ENCODE data around the gene COL6A3.

Gene COL6A3

GRCh38 chr2:237324405-237324831, 89.5 kb downstream of the COL6A3 start:
- H3K4me3 ChIP-seq (ENCODE audit: low read depth in 1 of 2, low read length in 1 of 2), result no peak overlapping the region
- peaks cover 0 to 11% of the 10 kb centered on the region in 2 experiments for H3K4me1 ChIP-seq (ENCODE audit: control insufficient read depth in 1 of 2, insufficient read depth in 1 of 2, low read depth in 1 of 2, low read length in 1 of 2)
- H3K27me3 ChIP-seq, result no peaks in the 10 kb centered on the region
- no peaks in the 10 kb centered on the region for H3K9me3 ChIP-seq
- TF ChIP-seq, protein P1, sequence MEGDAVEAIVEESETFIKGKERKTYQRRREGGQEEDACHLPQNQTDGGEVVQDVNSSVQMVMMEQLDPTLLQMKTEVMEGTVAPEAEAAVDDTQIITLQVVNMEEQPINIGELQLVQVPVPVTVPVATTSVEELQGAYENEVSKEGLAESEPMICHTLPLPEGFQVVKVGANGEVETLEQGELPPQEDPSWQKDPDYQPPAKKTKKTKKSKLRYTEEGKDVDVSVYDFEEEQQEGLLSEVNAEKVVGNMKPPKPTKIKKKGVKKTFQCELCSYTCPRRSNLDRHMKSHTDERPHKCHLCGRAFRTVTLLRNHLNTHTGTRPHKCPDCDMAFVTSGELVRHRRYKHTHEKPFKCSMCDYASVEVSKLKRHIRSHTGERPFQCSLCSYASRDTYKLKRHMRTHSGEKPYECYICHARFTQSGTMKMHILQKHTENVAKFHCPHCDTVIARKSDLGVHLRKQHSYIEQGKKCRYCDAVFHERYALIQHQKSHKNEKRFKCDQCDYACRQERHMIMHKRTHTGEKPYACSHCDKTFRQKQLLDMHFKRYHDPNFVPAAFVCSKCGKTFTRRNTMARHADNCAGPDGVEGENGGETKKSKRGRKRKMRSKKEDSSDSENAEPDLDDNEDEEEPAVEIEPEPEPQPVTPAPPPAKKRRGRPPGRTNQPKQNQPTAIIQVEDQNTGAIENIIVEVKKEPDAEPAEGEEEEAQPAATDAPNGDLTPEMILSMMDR (IDR thresholded peaks at IDR 0.05), result no peak
- no peaks in the 10 kb centered on the region for H3K36me3 ChIP-seq
- H3K27ac ChIP-seq, result no peak overlapping the region

DNA sequence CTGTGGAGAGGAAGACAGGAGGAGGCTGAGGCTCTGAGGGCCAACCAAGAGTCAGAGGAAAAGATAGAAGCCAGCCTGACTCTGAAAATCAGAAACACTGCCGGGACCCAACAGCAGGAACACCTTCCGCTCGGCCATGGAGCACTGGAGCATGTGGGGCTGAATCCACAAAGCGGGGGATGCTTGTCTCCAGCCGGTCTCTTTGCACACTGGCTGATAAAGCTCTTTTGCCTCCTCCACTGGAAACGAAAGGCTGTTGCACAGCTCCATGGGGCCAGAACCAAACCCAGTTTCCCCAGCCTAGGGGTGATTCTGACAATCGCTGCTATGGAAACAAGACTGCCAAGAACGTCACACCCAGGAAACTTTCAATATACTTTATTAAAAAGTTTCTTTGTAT, 90.3 kb downstream of the COL6A3 start:
- TF ChIP-seq, protein P1 (IDR thresholded peaks at IDR 0.05), result no peak
- Histone ChIP-seq H3K4me1 (ENCODE audit: control insufficient read depth in 1 of 2, insufficient read depth in 1 of 2, low read depth in 1 of 2, low read length in 1 of 2) (peaks cover 0 to 8% of the 10 kb centered on the region in 2 experiments), H3K27me3 (no peaks in the 10 kb centered on the region), H3K36me3 (no peaks in the 10 kb centered on the region), H3K27ac (no peak overlapping the region), H3K9me3 (no peaks in the 10 kb centered on the region), H3K4me3 (ENCODE audit: low read depth in 1 of 2, low read length in 1 of 2) (no peak overlapping the region)

DNA sequence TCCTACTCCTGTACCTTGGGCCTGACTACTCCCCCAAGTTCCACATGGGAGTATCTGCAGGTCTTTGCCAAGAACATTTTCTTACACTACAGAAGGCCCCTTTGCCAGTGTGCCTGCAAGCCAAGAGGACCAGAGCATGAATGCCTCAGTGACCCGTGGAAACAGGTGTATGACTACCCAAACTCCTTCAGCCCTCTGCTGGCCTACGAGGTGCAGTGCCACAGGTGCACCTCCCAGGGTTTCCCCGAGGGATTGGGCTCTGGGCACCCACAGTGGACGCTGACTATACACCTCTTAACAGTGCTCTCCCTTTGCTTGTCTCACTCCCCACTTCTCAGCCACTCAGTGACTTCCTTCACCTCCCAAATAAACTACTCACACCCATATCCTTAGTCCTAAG, 91.4 kb downstream of the COL6A3 start:
- H3K4me1 ChIP-seq (ENCODE audit: control insufficient read depth in 1 of 2, insufficient read depth in 1 of 2, low read depth in 1 of 2, low read length in 1 of 2), result no peaks in the 10 kb centered on the region
- H3K9me3 ChIP-seq, result no peaks in the 10 kb centered on the region
- no peaks in the 10 kb centered on the region for H3K36me3 ChIP-seq
- H3K4me3 ChIP-seq (ENCODE audit: low read depth in 1 of 2, low read length in 1 of 2), result no peak overlapping the region
- no peak overlapping the region for H3K27ac ChIP-seq
- no peaks in the 10 kb centered on the region for H3K27me3 ChIP-seq
- TF ChIP-seq, protein P1 (IDR thresholded peaks at IDR 0.05), result no peak

GRCh38 chr2:237321746-237322145, 92.2 kb downstream of the COL6A3 start:
- TF ChIP-seq, protein P1 (IDR thresholded peaks at IDR 0.05), result no peak
- no peak overlapping the region for H3K4me3 ChIP-seq (ENCODE audit: low read depth in 1 of 2, low read length in 1 of 2)
- no peaks in the 10 kb centered on the region for H3K4me1 ChIP-seq (ENCODE audit: control insufficient read depth in 1 of 2, insufficient read depth in 1 of 2, low read depth in 1 of 2, low read length in 1 of 2)
- H3K27ac ChIP-seq, result no peak overlapping the region
- no peaks in the 10 kb centered on the region for H3K27me3 ChIP-seq
- H3K36me3 ChIP-seq, result no peaks in the 10 kb centered on the region
- H3K9me3 ChIP-seq, result no peaks in the 10 kb centered on the region

DNA sequence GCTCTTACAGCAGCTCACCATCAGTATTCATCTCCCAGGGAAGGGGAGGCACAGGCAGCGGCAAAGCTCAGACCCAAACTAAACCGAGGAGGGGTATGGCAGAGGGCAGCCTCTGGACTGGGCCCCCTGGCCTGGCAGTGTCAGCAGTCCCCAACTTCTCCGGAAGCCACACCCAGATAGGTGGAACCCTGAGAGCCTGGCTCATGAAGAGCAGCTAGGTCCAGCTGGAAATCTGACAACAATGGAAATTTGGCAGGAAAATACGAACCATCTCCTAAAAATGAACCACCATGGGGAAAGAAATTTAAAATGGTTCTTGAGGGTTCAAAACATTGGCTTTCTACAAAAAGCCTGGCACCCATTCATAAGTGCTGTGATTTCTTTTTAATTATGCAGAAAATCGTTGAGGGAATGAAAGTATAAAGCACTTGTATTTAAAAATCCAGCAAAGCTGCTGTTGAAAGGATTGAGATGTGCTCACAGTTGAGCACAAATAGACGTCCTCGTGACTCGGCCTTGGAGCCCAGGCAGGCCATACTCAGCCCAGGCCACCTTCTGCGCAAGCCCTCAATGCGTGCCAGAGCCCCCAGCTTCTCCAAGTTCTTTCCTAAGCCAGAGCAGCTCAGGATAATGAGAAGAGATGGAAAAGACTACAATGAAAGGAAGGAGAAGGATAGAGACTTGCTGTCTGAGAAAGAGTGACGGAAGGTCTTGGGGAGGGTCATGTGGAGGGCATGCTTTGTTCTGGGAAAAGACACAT, 93.0 kb downstream of the COL6A3 start:
- Histone ChIP-seq H3K27me3 (peaks cover 6% of the 10 kb centered on the region), H3K36me3 (no peaks in the 10 kb centered on the region), H3K9me3 (no peaks in the 10 kb centered on the region), H3K4me1 (ENCODE audit: control insufficient read depth in 1 of 2, insufficient read depth in 1 of 2, low read depth in 1 of 2, low read length in 1 of 2) (no peaks in the 10 kb centered on the region), H3K27ac (no peak overlapping the region), H3K4me3 (ENCODE audit: low read depth in 1 of 2, low read length in 1 of 2) (no peak overlapping the region)
- TF ChIP-seq, protein P1 (IDR thresholded peaks at IDR 0.05), result no peak

All from neutrophil (primary cell).